Peyer's patch (tissue), 4 donors: ENCODE data around the gene CHST15.

Experiments used
- CTCF ChIP-seq, 6 experiments: fragments of 450-650 bp in 4 of 6; fragments of 200-600 bp in 2 of 6; sonication (generic) in 1 of 6; IDR thresholded peaks; one replicate each; pipeline ENCODE4 v1.5.1; 2017 to 2019; ENCODE audit warnings: antibody characterized with exemption in 6 of 6, mild to moderate bottlenecking in 3 of 6, moderate library complexity in 1 of 6
- POLR2A ChIP-seq, 2 donors: fragments of 450-650 bp; IDR thresholded peaks; one replicate each; pipeline ENCODE4 v1.5.1; 2017; ENCODE audit warnings: antibody characterized with exemption in 2 of 2, mild to moderate bottlenecking in 2 of 2, moderate library complexity in 2 of 2

GRCh38 chr10:124082555-124082954 is 10.8 kb downstream of the CHST15 start:
- TF ChIP-seq CTCF (IDR thresholded peaks at IDR 0.05) (no peak), POLR2A (IDR thresholded peaks at IDR 0.05) (no peak)
